A549 (cell line): ENCODE data around the gene C11orf65. TPM values are rescaled to one million over a fixed set of nuclear protein-coding genes. Genes with fewer than 3 reads are reported as not detected.

ENCODE experiments used
- ATAC-seq, 2 experiments: fragments of 200-7000 bp in 1 of 2; fragments of >200 bp in 1 of 2; cut with Nextera tagmentation in 1 of 2; cut with Tn5 transposase in 1 of 2; 3 replicates each; pipeline versions ENCODE4 v1.8.0 to v1.9.1; 2018 to 2020; ENCODE audit warnings: mild to moderate bottlenecking in 1 of 2, moderate library complexity in 1 of 2
- CTCF ChIA-PET: fragments of 300-600 bp; sonication (Branson Sonifier 250); formaldehyde crosslinking; extraction: SDS; loops from one replicate; lab custom pipeline; 2021; ENCODE audit warnings: antibody characterized with exemption, inconsistent platforms; lab: Yijun Ruan, JAX
- POLR2A ChIA-PET: fragments of 350-600 bp; formaldehyde crosslinking; extraction: SDS; loops from one replicate; lab custom pipeline; 2021; ENCODE audit warnings: antibody characterized with exemption, inconsistent platforms; lab: Yijun Ruan, JAX
- DNase-seq, 2 experiments: peaks; one replicate each; pipeline versions ENCODE4 v3.0.0 to v3.0.0-alpha.2; 2011 to 2016; ENCODE audit warnings: low read depth in 1 of 2, low spot score in 1 of 2
- FAIRE-seq: peaks from 2 replicates; lab custom pipeline; 2011; peaks lifted over from hg19 to GRCh38; lab: Jason Lieb, UNC
- H3K27ac ChIP-seq, 2 experiments: fragments of >200 bp; sonication (Bioruptor Twin); formaldehyde crosslinking; 3 replicates each; pipeline ENCODE4 v1.5.1; 2016 to 2017
- H3K4me1 ChIP-seq: fragments of >200 bp; sonication (Bioruptor Twin); formaldehyde crosslinking; 3 replicates; pipeline ENCODE4 v1.6.1; 2016
- H3K4me2 ChIP-seq: fragments of >200 bp; sonication (Bioruptor Twin); formaldehyde crosslinking; 3 replicates; pipeline ENCODE4 v1.6.1; 2016
- H3K4me3 ChIP-seq: fragments of >200 bp; sonication (Bioruptor Twin); formaldehyde crosslinking; 3 replicates; pipeline ENCODE4 v1.5.1; 2016
- H3K9me3 ChIP-seq: fragments of >200 bp; sonication (Bioruptor Twin); formaldehyde crosslinking; 3 replicates; pipeline ENCODE4 v1.6.1; 2016
- CEBPB ChIP-seq, 2 experiments: fragments of >200 bp in 1 of 2; sonication (Bioruptor Twin) in 1 of 2; formaldehyde crosslinking in 1 of 2; IDR thresholded peaks; 2 replicates each; pipeline ENCODE4 v1.6.1; 2012 to 2016
- FOSL2 ChIP-seq, 2 experiments: fragments of 450-650 bp in 1 of 2; fragments of >200 bp in 1 of 2; sonication (Bioruptor Twin) in 1 of 2; formaldehyde crosslinking; IDR thresholded peaks; 2 replicates each; pipeline versions ENCODE4 v1.5.0 to v1.6.1; 2016 to 2020; ENCODE audit warnings: mild to moderate bottlenecking in 1 of 2, moderate library complexity in 1 of 2
- FOXS1 ChIP-seq: fragments of 250-450 bp; sonication (Bioruptor Pico); IDR thresholded peaks from 2 replicates; pipeline ENCODE4 v1.5.0; 2020; ENCODE audit warnings: mild to moderate bottlenecking, moderate library complexity
- GATA3 ChIP-seq: IDR thresholded peaks from 2 replicates; pipeline ENCODE4 v1.6.1; 2012; ENCODE audit warnings: borderline replicate concordance
- HDAC2 ChIP-seq: fragments of 200-600 bp; sonication (generic); IDR thresholded peaks from 2 replicates; pipeline ENCODE4 v1.6.1; 2016
- HOXA7 ChIP-seq: fragments of 250-450 bp; sonication (Bioruptor Pico); IDR thresholded peaks from 2 replicates; pipeline ENCODE4 v1.5.0; 2020; ENCODE audit warnings: mild to moderate bottlenecking, moderate library complexity
- MAFK ChIP-seq: fragments of 450-650 bp; IDR thresholded peaks from 2 replicates; pipeline ENCODE4 v1.6.1; 2014; ENCODE audit not compliant: partially characterized antibody
- NPAS2 ChIP-seq: fragments of 250-450 bp; sonication (Bioruptor Pico); IDR thresholded peaks from 2 replicates; pipeline ENCODE4 v1.8.0; 2022; ENCODE audit warnings: mild to moderate bottlenecking, moderate library complexity, borderline replicate concordance
- PHF8 ChIP-seq: fragments of 200-600 bp; sonication (generic); IDR thresholded peaks from 2 replicates; pipeline ENCODE4 v1.6.1; 2016; ENCODE audit warnings: low read depth, mild to moderate bottlenecking, antibody characterized with exemption, moderate library complexity, borderline replicate concordance
- TFCP2L1 ChIP-seq: fragments of 250-450 bp; sonication (Bioruptor Pico); IDR thresholded peaks from 2 replicates; pipeline ENCODE4 v1.5.0; 2021; ENCODE audit warnings: mild to moderate bottlenecking
- TP53 ChIP-seq: fragments of 250-450 bp; sonication (Bioruptor Pico); IDR thresholded peaks from 2 replicates; pipeline ENCODE4 v1.5.0; 2021; ENCODE audit warnings: mild to moderate bottlenecking, moderate library complexity
- ZFP36 ChIP-seq: fragments of 450-650 bp; IDR thresholded peaks from 2 replicates; pipeline ENCODE4 v1.6.1; 2014; ENCODE audit warnings: borderline replicate concordance; ENCODE audit not compliant: partially characterized antibody
- WGBS: methylation state at CpG from one replicate; pipeline ENCODE4 v1.1.6; 2017; ENCODE audit errors: missing lambda C conversion rate; 5-methylcytosine and 5-hydroxymethylcytosine counted together
- polyA plus RNA-seq, 4 experiments: library from polyadenylated mRNA; depleted of rRNA in 3 of 4; stranded (reverse); fragments of >200 nt; fragmentation: RNase III in 1 of 4; extraction: RNeasy Plus Mini Kit Qiagen cat#74134 plus additional on column Dnase treatment in 1 of 4; gene quantifications; 2 replicates in 3 of 4; 3 replicates in 1 of 4; pipeline ENCODE4 v1.2.3, GENCODE V29; 2011 to 2017
- TF ChIP-seq, protein P1 (sequence below): fragments of 200-600 bp; sonication (generic); IDR thresholded peaks from 2 replicates; pipeline ENCODE4 v1.6.1; 2016; ENCODE audit warnings: antibody characterized with exemption, mild to moderate bottlenecking, moderate library complexity
- TF ChIP-seq, protein P2 (sequence below): IDR thresholded peaks from 2 replicates; pipeline ENCODE4 v1.6.1; 2012
- TF ChIP-seq, protein P3 (sequence below): IDR thresholded peaks from 2 replicates; pipeline ENCODE4 v1.6.1; 2012; ENCODE audit warnings: low read depth, borderline replicate concordance

The C11orf65 gene
- polyA plus RNA-seq, 2 of the 4 experiments (the other 2 are of a cell fraction), result 0.19 to 0.72 TPM

DNA sequence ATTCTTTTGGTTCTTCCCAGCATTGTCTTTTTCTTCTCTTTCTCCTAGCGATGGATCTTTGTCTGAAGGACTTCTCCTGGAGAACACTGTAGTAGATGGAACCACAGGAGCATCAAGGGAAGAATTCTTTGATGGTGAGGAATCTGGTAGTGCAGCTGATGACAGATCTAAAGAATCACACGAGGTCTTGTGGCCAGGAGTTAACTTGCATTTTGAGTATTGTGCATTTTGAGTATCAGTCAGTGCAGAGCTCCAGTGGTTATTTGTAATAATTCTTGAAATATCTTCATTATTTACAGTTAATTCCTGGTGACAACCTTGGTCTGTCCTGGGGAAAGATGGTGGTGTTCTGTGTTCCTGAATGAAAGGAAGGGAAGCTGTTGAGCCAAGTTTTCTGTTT is 45.4 kb upstream of the C11orf65 start:
- Histone ChIP-seq H3K27ac (no peak overlapping the region), H3K4me3 (no peak overlapping the region), H3K9me3 (no peaks in the 10 kb centered on the region), H3K4me2 (no peak overlapping the region), H3K4me1 (peaks cover 9% of the 10 kb centered on the region; the same call in 1 of the 3 replicates)
- ChIA-PET CTCF (no interaction called here), POLR2A (no interaction called here)
- TF ChIP-seq CEBPB (IDR thresholded peaks at IDR 0.05) (no peak), ZFP36 (no peak), GATA3 (no peak)
- TF ChIP-seq, protein P1, sequence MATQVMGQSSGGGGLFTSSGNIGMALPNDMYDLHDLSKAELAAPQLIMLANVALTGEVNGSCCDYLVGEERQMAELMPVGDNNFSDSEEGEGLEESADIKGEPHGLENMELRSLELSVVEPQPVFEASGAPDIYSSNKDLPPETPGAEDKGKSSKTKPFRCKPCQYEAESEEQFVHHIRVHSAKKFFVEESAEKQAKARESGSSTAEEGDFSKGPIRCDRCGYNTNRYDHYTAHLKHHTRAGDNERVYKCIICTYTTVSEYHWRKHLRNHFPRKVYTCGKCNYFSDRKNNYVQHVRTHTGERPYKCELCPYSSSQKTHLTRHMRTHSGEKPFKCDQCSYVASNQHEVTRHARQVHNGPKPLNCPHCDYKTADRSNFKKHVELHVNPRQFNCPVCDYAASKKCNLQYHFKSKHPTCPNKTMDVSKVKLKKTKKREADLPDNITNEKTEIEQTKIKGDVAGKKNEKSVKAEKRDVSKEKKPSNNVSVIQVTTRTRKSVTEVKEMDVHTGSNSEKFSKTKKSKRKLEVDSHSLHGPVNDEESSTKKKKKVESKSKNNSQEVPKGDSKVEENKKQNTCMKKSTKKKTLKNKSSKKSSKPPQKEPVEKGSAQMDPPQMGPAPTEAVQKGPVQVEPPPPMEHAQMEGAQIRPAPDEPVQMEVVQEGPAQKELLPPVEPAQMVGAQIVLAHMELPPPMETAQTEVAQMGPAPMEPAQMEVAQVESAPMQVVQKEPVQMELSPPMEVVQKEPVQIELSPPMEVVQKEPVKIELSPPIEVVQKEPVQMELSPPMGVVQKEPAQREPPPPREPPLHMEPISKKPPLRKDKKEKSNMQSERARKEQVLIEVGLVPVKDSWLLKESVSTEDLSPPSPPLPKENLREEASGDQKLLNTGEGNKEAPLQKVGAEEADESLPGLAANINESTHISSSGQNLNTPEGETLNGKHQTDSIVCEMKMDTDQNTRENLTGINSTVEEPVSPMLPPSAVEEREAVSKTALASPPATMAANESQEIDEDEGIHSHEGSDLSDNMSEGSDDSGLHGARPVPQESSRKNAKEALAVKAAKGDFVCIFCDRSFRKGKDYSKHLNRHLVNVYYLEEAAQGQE, result no peak
- FAIRE-seq, result no peak
- 62% methylated on average over 2 of the region's 2 CpGs for WGBS
- no peak for ATAC-seq
- no peak for DNase-seq

DNA sequence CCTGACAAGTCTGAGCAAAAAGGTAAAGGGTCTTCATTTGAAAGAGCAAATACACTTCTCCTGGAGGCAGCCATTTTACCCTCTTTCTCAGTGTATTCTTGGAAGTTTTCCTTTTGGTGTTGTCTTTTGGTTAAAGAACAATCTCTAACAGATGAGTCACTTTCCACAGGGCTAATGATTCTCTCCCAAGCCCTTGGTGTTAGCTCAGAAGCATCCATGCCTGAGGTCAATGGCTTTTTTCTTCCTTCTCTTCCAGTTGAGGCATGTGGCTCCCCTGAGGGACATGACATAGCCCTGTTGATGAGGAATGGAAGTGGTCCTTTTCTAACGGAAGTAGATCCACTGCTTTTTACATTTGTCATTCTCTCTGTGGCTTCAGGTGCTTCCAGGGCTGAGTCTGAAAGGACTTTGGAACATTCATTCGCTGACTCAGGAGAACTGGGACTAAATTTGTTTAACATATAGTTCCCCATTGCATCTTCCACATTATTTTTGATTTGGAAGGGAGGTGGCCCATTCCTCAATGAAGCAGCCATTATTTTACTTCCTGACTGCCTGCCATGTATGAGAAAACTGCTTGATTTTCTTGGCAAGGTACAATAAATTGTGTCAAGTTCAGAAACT is 44.6 kb upstream of the C11orf65 start:
- DNase-seq, result peak in 1 of 2 experiments; percentile 23
- peak in 1 of 2 experiments; percentile 25; a peak in 2 of 6 replicates for ATAC-seq
- CTCF ChIA-PET, result no interaction called here
- peak overlapping the region; percentile 51 for H3K4me2 ChIP-seq
- POLR2A ChIA-PET, result no interaction called here
- no peak overlapping the region for H3K27ac ChIP-seq
- FAIRE-seq, result no peak
- WGBS, result 33% methylated on average over 2 of the region's 2 CpGs
- H3K9me3 ChIP-seq, result no peaks in the 10 kb centered on the region
- H3K4me3 ChIP-seq, result no peak overlapping the region
- peak; percentile 60 for TF ChIP-seq MAFK
- no peak for TF ChIP-seq FOSL2 (IDR thresholded peaks at IDR 0.05)
- TF ChIP-seq FOSL2 (CRISPR knock-in tag; IDR thresholded peaks at IDR 0.05), result 0 out of 2 replicates have a peak, but pooled peaks have one; percentile 25
- no peak for TF ChIP-seq FOXS1 (CRISPR knock-in tag)
- no peak for TF ChIP-seq HDAC2
- H3K4me1 ChIP-seq, result peaks cover 9% of the 10 kb centered on the region; the same call in 1 of the 3 replicates

DNA sequence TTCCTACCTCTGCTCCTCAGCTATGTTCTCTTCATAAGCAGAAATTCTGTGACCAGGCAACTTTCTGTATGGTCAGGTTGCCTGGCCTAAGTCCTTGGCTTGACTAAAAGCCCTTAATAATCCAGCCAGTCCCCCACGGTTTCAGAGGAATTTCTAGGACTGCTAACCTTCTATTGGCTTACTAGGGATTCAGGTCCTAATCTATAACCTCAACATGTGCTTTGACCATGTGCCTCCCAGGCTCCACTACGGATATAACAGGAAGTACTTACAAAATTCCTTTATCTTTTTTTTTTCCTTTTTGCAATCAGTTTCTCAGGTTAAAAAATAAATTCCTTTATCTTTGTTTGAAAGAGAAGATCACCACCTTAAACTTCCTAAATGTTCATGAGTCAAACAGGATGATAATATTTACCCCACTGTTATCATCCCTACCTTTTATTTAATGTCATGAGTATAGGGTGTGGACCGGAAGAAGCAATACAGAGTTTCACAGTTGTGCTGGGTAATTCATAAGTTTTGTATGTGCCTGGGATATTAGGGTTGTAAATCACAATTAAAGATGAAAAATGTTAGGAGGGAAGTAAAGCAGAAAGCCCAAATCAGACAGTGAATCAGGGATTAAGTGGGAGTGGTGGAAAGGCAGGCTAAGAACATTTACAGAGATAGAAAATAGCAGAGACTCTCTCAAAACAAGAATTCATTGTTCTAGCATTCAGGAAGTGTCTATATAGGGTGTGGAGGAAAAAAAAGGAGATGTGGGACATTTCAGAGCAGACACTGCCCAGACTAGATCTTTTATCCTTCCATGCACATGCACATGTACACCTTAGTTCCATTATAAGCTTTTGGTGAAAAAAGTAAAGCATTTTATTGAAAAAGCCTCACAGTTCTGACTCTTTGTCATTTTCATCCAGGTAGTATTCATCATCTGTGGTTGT is 41.6 kb upstream of the C11orf65 start:
- POLR2A ChIA-PET, result no interaction called here

More for the DNA sequence above, 41.6 kb upstream of the C11orf65 start:
- TF ChIP-seq PHF8 (no peak), NPAS2 (CRISPR knock-in tag) (no peak), TP53 (CRISPR knock-in tag) (no peak), TFCP2L1 (CRISPR knock-in tag) (no peak), MAFK (no peak), HOXA7 (no peak), HDAC2 (no peak)
- TF ChIP-seq, protein P2, sequence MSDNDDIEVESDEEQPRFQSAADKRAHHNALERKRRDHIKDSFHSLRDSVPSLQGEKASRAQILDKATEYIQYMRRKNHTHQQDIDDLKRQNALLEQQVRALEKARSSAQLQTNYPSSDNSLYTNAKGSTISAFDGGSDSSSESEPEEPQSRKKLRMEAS, result no peak
- TF ChIP-seq, protein P3, sequence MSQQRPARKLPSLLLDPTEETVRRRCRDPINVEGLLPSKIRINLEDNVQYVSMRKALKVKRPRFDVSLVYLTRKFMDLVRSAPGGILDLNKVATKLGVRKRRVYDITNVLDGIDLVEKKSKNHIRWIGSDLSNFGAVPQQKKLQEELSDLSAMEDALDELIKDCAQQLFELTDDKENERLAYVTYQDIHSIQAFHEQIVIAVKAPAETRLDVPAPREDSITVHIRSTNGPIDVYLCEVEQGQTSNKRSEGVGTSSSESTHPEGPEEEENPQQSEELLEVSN, result no peak
- WGBS, result 42% methylated on average over 3 of the region's 3 CpGs
- Histone ChIP-seq H3K4me1 (peaks cover 9% of the 10 kb centered on the region; the same call in 1 of the 3 replicates), H3K4me2 (no peak overlapping the region), H3K4me3 (no peak overlapping the region), H3K27ac (no peak overlapping the region), H3K9me3 (no peaks in the 10 kb centered on the region)
- CTCF ChIA-PET, result interaction anchor here (1.2 kb wide), 1 partner anchor 12 kb away, joined by 3 read pairs; no protein-coding TSS in a partner anchor
- no peak for DNase-seq
- no peak for ATAC-seq
- FAIRE-seq, result no peak
